HK-2 (cell line): ENCODE measurements around the gene CDC37.

Experiments
- DNase-seq: peaks from one replicate; pipeline ENCODE4 v3.0.0-alpha.2; 2018; ENCODE audit not compliant: unreplicated experiment

Gene CDC37

DNA sequence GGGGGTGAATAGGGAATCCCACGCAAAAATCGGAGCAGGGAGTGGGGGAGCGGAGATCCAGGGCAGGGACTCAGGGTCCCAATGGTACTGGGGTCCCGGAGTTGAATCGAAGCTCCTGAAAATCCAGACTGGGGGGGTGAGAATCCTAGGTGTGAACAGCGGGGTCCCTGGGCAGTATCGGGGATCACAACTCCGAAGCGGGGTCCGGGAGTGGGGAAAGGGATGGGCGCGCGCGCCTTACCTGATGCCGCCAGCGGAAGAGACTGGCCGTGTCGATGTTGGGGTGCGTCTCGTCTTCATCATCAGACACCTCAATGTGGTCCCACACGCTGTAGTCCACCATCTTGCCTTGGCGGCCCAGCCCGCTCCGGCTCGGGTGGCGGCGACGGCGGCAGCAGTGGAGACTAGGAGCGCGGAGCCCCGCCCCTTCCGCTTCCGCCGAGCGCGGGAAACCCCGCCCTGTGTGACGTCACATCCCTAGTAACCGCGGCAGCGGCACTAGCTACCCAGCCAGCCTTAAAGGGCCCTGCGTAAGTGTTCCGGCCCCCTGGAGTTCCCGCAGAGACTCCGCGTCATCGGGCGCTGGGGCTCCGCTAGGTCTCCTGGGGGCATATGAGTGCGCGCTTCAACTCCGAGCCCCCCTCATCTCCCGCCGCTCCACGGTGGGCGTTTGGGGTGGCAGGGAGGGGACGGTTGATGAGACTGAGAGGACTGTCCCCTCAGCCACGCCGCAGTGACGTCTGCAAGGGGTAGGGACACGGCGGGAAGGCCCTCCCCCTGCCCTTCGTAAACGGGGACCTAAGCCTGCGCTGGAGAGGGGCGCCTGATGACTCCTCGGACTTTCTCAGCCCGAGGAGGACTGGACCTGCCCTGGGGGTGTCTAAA, at the start of gene CDC37:
Gene CDC37 (minus strand): TSS at position 406 of the 885 bp plus-strand sequence. CDS start 63 bp downstream, at position 343.
- peak; percentile 96 for DNase-seq

- no peak for DNase-seq
These were observed 47.7 kb upstream of the CDC37 start for GRCh38 chr19:10450853-10451609.

- DNase-seq, result no peak
These were observed 47.0 kb upstream of the CDC37 start for GRCh38 chr19:10450191-10450852.

- no peak for DNase-seq
These were observed 45.7 kb upstream of the CDC37 start for GRCh38 chr19:10449037-10449436.

DNA sequence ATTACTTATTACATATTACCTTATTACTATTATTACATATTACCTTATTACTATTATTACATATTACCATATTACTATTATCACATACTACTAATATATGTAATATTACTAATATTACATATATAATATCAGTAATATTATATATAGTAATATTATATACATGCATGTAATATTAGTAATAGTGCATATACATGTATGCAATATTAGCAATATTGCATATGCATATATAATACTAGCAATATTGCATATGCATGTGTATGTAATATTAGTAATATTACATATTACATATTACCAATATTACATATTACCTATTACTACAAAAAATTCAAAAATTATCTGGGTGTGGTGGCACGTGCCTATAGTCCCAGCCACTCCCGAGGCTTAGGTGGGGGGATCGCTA, 39.4 kb upstream of the CDC37 start:
- DNase-seq, result no peak

GRCh38 chr19:10439588-10439987, 36.2 kb upstream of the CDC37 start:
- no peak for DNase-seq

DNA sequence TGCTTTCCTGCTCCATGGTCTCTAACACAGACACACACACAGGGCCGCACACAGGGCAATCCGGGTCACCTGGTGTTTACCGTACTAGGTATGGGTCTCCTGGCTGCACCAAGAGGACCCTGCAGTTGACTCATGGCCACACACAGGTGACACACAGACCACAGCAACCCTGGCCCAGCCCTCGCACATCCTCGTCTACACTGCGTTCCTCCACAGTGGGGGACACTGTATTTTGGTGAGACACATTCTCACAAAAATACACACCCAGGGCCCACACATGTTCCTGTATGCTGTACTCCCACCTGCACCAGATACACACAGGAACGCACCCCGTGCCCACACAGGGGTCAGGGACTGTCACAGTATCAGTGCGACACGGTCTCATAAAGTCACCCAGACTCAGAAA, 29.8 kb upstream of the CDC37 start:
- peak; percentile 11 for DNase-seq

- DNase-seq, result no peak
These were observed 29.4 kb upstream of the CDC37 start for GRCh38 chr19:10432736-10433130.

DNA sequence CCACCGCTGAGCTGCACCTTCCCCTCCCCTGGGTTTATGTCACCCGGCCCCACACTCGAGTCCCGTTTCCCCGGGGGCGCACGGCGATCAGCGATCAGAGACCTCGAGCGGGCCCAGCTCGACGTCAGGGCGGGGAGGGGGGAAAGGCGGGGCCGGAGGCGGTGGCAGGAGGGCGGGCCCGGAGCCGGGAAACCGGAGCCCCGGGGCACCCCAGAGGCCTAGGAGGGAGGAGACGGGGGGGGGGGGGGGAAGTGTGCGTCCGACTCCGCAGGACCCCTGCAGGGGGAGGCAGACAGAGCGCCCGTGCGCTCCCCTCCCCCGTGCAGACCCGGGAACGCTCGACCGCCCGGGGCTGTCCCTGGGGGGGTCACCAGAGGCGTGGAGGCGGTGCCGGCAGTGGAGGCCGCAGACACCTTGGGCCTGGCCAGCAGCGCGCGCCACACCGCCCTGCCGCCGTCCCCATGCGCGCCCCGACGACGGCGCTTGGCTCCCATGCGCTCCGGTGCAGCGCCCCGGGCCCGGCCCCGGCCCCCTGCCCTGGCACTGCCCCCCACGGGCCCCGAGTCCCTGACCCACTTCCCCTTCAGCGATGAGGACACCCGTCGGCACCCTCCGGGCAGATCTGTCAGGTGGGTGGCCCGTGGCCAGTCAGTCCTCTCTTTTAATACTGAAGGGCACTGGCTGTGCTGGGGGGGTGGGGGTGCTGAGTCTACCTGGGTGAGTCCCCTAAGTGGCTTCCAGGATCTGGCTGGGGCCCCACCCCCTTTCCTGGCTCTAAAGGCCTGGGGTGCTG, 28.8 kb upstream of the CDC37 start:
- peak; percentile 18 for DNase-seq

DNA sequence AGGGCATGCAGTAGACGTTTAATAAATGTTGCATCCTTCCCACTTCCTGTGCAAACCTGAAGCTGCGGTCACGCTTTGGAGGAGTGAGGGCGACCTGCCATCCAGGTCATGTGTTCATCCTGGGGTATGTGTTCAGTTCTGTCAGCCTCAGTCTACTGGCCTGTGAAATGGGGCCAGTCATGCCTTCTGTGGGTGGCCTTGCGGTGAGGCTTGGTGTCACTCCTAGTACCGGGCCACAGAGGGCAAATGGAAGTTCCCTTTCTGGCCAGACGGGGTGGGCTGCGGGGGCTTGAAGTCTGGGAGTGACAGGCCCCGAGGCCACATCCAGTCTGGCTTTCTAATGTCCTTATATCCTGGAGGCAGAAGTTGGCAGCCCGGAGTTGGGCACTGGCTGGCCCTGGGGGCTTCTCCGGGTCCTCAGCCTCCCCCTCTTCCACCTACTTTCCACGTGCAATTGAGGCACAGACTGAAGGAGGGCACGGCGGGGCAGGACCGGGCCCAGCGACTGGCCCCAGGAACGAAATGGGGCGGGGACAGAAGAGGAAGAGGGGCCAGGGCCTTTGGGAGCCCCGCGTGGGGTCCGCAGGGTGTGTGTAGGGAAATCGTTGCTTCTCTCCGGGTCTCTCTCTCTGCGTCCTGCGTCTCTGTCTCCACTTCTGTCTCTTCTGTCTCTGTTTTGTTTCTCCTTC, 28.1 kb upstream of the CDC37 start:
- no peak for DNase-seq

- no peak for DNase-seq
These were observed 27.3 kb upstream of the CDC37 start for GRCh38 chr19:10430505-10431253.

DNA sequence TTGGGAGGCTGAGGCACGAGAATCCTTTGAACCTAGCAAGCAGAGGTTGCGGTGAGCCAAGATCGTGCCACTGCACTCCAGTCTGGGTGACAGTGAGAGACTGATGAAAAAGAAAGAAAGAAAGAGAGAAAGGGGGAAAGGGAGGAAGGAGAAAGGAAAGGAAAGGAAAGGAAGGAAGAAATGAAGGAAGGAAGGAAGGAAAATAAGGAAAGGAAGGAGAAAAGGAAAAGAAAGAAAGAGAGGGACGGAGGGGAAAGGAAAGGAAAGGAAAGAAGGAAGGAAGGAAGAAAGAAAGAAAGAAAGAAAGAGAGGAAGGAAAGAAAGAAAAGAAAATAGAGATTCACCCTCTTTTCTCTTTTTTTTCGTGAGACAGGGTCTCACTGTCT, 25.6 kb upstream of the CDC37 start:
- no peak for DNase-seq

DNA sequence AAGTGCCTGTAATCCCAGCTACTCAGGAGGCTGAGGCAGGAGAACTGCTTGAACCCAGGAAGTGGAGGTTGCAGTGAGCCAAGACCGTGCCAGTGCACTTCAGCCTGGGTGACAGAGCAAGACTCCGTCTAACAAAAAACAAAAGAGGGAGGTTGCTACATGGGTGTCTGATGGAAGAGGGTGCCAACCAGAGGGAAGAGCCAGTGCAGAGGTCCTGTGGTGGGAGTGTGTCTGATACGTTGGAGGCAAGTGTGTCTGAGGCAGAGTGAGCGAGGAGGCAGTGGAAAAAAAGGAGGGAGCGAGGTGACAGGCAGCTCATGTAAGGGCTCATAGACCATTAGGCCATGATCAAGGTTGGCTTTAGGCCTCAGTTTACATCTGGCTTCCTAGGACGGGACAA, 23.8 kb upstream of the CDC37 start:
- DNase-seq, result no peak

DNA sequence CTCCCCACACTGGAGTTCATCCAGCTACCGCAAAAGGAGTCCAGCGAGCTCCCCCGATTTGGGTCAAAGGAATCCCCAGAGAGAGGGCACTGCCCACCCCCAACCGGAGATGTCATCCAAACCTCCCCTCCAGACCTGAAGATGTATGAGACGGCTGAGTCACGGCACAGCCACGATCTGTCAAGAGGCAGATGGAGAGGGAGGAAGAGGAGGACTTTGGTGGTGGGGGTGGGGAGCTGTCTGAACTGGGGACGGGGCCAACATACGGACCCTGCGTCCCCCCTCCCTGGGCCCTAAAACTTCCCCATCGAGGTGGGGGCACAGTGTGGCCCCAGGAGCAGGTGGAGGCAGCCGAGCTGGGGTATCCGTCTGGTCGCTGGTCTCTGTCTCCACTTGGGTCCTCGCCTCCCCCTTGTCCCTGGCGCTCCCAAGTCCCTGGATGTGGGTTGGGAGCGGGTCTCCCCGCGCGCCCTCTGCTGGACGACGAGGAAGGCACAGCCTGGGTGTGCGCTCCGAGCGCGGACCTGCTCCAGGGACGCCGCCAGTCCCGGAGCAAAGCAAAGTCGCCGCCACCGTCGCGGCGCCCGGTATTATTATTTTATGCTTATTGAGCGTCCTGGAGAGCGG, 20.8 kb upstream of the CDC37 start:
- DNase-seq, result peak; percentile 92

DNA sequence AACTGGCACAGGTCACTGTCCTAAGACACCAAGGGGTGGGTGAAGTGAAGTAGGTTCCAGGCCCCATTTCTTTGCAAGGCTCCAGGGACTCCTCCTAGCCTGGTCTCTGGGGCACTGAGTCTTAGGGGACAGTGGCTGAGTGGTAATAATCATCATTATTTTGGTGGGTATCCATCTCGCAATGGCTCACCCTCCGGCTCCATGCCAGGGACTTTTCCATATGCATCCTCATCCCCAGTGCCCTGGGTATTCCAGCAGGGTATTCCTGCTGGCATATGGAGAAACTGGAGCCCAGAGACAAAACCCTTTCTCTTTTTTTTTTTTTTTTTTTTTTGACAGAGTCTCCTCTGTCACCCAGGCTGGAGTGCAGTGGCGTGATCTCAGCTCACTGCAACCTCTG, 19.5 kb upstream of the CDC37 start:
- no peak for DNase-seq

DNA sequence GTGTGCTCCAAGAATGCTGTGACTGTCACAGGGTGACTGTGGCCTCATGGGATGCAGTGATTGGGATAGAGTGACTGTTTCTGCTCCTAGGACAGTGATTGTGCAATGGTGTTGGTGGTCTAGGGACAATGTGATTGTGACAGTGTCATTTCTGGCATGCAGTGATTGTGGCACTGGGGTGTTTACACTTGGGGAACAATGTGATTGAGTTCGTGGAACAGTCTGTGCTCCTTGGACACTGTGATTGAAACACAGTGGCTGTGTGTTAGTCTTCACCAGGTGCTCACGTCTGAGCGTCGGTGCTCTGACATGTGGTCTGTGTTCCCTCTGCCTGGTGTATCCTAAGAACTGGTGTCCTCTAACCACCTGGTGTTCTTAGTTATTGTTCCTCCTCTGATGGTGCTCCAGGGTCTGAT, 18.7 kb upstream of the CDC37 start:
- no peak for DNase-seq

GRCh38 chr19:10421240-10422045, 18.1 kb upstream of the CDC37 start:
- DNase-seq, result no peak

DNA sequence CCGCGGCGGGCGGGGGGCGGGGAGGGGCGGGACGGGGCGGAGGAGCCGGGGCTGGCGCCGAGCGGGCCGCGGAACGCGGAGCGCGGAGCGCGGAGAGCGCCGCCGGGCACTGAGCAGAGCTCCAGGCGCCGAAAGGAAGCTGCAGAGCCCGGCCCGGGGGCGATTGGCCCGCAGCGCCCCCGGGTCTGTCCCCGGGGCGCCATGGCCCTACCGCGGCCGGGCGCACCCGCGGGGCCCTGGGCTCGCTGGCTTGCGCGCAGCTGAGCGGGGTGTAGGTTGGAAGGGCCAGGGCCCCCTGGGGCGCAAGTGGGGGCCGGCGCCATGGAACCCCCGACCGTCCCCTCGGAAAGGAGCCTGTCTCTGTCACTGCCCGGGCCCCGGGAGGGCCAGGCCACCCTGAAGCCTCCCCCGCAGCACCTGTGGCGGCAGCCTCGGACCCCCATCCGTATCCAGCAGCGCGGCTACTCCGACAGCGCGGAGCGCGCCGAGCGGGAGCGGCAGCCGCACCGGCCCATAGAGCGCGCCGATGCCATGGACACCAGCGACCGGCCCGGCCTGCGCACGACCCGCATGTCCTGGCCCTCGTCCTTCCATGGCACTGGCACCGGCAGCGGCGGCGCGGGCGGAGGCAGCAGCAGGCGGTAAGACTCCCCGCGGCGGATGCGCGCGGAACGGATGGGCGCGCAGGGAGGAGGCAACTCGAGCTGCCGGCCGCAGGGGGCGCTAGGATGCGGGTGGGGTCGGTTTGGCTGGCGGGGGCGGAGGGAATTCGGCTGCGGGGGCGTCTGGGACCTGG, 17.3 kb upstream of the CDC37 start, which contains the start of gene PDE4A:
Gene PDE4A (plus strand): TSS at position 95 of the 796 bp plus-strand sequence. CDS start 227 bp downstream, at position 322.
- peak; percentile 58 for DNase-seq
